22Rv1 (cell line): ENCODE results near the gene NOS1AP.

Source experiments
- H3K27ac ChIP-seq: fragments of 450-650 bp; 2 replicates; pipeline ENCODE4 v1.5.1; 2017
- ZFX ChIP-seq: fragments of 450-650 bp; IDR thresholded peaks from 2 replicates; pipeline ENCODE4 v1.6.1; 2017; ENCODE audit warnings: antibody characterized with exemption, borderline replicate concordance
- TF ChIP-seq, protein P1 (sequence below): fragments of 450-650 bp; IDR thresholded peaks from 2 replicates; pipeline ENCODE4 v1.5.1; 2017; ENCODE audit warnings: mild to moderate bottlenecking

Gene NOS1AP

GRCh38 chr1:162136760-162137159, 67.3 kb downstream of the NOS1AP start:
- H3K27ac ChIP-seq: no peak overlapping the region

GRCh38 chr1:162137179-162137960, 67.9 kb downstream of the NOS1AP start:
- H3K27ac ChIP-seq: no peak overlapping the region
- no peak for TF ChIP-seq ZFX
- TF ChIP-seq, protein P1, sequence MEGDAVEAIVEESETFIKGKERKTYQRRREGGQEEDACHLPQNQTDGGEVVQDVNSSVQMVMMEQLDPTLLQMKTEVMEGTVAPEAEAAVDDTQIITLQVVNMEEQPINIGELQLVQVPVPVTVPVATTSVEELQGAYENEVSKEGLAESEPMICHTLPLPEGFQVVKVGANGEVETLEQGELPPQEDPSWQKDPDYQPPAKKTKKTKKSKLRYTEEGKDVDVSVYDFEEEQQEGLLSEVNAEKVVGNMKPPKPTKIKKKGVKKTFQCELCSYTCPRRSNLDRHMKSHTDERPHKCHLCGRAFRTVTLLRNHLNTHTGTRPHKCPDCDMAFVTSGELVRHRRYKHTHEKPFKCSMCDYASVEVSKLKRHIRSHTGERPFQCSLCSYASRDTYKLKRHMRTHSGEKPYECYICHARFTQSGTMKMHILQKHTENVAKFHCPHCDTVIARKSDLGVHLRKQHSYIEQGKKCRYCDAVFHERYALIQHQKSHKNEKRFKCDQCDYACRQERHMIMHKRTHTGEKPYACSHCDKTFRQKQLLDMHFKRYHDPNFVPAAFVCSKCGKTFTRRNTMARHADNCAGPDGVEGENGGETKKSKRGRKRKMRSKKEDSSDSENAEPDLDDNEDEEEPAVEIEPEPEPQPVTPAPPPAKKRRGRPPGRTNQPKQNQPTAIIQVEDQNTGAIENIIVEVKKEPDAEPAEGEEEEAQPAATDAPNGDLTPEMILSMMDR: no peak

More at GRCh38 chr1:162136760-162137159, 67.3 kb downstream of the NOS1AP start:
- TF ChIP-seq, protein P1: no peak
- TF ChIP-seq ZFX: no peak

GRCh38 chr1:162138112-162138511, 68.6 kb downstream of the NOS1AP start:
- H3K27ac ChIP-seq: no peak overlapping the region

DNA sequence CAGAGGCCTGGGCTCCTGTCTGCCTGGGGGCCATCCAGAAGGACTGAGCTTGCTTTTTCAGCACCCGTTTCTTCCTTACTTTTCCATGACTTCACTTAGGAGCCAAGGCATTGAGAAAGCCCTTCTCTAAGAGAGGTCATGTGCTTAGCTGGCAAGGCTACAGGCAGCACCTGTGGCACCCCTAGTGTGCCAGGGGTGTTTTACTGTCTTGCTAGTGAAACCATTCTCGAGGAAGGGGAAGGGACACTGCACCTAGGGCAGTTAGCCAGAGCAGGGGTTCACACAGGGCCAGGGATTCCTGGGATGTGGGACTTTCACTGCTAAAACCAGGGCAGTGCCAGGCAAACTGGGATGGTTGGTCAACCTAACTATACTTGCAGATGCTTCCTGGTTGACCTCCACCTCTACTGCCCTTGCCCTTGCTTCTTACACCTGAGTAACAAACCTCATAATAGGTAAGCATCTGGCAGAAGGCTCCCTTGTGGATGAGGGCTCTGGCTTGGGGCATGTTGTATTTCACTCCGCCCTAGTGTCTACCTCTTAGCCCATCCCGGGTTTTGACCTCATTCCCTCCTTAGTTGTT, 69.2 kb downstream of the NOS1AP start:
- H3K27ac ChIP-seq: no peak overlapping the region
- TF ChIP-seq, protein P1: no peak
- TF ChIP-seq ZFX: no peak

More at GRCh38 chr1:162138112-162138511, 68.6 kb downstream of the NOS1AP start:
- TF ChIP-seq, protein P1: no peak
- TF ChIP-seq ZFX: no peak

GRCh38 chr1:162139211-162139610, 69.7 kb downstream of the NOS1AP start:
- no peak for TF ChIP-seq ZFX
- TF ChIP-seq, protein P1: no peak
- no peak overlapping the region for H3K27ac ChIP-seq

DNA sequence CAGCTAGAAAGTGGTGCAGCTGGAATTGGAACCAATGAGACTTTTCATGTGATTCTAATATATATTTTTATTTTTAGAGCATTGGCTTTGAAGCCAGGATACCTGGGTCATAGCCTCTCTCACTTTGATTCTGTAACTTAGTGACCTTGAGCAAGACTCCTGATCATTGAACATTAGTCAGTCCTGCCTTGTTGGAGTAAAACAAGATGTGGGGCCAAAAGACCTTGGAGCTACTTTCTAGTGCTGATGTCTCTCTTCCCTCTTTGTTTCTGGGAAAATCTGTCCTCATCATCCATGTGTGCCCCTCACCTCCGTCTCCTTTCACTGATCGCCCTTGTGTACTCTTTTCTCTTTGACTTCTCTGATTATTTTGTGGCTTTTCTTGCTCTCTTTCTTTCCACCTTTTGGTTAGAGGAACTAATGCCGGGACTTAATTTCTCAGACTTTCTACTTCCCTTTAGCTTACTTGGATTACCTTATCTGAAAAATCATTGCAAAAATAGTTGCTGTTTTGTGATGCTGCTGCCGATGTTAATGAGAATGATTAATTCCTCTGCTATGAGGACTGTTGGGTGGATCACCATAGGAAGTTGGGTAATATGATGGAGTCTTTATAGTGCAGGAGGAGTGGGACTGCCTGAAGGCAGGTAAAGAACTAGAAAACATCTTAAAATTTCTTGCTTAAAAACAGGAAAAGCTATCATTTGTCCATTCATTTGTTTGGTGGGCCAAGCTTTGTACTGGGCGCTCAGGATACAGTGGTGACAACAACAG, 72.0 kb downstream of the NOS1AP start:
- TF ChIP-seq, protein P1: no peak
- TF ChIP-seq ZFX: no peak
- no peak overlapping the region for H3K27ac ChIP-seq
